Sigmoid colon (tissue), 4 donors: ENCODE measurements around the gene AMN1.

Source experiments
- EP300 ChIP-seq, 4 donors: sonication (generic); formaldehyde crosslinking; IDR thresholded peaks; one replicate each; pipeline ENCODE4 v1.6.1; 2017; ENCODE audit warnings: antibody characterized with exemption in 4 of 4
- POLR2A ChIP-seq, 2 donors: fragments of 450-650 bp; IDR thresholded peaks; one replicate each; pipeline ENCODE4 v1.6.1; 2016; ENCODE audit warnings: antibody characterized with exemption in 2 of 2, mild to moderate bottlenecking in 2 of 2, moderate library complexity in 2 of 2
- POLR2AphosphoS5 ChIP-seq, 4 donors: sonication (generic); formaldehyde crosslinking; IDR thresholded peaks; one replicate each; pipeline ENCODE4 v1.6.1; 2017; ENCODE audit warnings: antibody characterized with exemption in 4 of 4
- TF ChIP-seq, protein P1 (sequence below), 4 experiments: fragments of 450-650 bp in 3 of 4; fragments of 200-600 bp in 1 of 4; IDR thresholded peaks; one replicate each; pipeline ENCODE4 v1.5.1; 2016 to 2019; ENCODE audit warnings: antibody characterized with exemption in 4 of 4, mild to moderate bottlenecking in 3 of 4, moderate library complexity in 2 of 4

DNA sequence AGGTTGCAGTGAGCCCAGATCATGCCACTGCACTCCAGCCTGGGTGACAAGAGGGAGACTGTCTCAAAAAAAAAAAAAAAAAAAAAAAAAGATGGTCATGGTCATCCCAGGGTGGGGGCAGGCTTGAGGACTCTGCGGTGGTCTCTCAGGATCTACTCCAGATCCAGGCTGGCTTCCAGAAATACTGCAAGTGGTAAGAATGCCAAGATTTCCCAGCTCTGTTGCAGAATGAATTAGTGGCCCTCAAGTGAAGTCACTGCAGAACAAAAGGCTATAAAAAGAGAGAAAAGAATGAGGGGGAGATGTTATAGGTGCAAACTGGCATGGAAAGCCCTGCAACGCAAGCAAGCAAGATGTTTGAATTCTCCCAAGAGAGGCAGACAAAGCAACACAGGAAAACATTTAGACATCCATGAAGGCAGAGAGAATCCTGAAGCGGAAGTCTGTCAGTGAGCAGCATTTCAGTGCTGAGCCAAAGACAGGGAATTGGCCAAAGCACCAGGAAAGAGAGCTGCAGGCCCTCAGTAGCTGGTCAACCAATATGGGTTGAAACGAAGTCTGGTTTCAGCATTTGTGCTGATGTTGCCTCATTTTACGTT, 101.3 kb downstream of the AMN1 start:
- TF ChIP-seq, protein P1, sequence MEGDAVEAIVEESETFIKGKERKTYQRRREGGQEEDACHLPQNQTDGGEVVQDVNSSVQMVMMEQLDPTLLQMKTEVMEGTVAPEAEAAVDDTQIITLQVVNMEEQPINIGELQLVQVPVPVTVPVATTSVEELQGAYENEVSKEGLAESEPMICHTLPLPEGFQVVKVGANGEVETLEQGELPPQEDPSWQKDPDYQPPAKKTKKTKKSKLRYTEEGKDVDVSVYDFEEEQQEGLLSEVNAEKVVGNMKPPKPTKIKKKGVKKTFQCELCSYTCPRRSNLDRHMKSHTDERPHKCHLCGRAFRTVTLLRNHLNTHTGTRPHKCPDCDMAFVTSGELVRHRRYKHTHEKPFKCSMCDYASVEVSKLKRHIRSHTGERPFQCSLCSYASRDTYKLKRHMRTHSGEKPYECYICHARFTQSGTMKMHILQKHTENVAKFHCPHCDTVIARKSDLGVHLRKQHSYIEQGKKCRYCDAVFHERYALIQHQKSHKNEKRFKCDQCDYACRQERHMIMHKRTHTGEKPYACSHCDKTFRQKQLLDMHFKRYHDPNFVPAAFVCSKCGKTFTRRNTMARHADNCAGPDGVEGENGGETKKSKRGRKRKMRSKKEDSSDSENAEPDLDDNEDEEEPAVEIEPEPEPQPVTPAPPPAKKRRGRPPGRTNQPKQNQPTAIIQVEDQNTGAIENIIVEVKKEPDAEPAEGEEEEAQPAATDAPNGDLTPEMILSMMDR (IDR thresholded peaks at IDR 0.05) = no peak
- TF ChIP-seq POLR2AphosphoS5 (IDR thresholded peaks at IDR 0.05) = no peak
- TF ChIP-seq POLR2A (IDR thresholded peaks at IDR 0.05) = no peak
- no peak for TF ChIP-seq EP300 (IDR thresholded peaks at IDR 0.05)
